ENCODE data around the gene OSBPL7. TPM values are rescaled to one million over a fixed set of nuclear protein-coding genes. Genes with fewer than 3 reads are reported as not detected.

OSBPL7 gene
- polyA plus RNA-seq, 3 donors = 1.6 to 17.3 (median 1.6) TPM

- Histone ChIP-seq H3K27ac (ENCODE audit: low read depth in 1 of 2, low read length in 2 of 2) (no peak overlapping the region), H3K4me3 (replicated peaks in 1 of 3; ENCODE audit: low read depth in 2 of 3, low read length in 3 of 3) (no peak overlapping the region), H3K27me3 (ENCODE audit: control insufficient read depth in 2 of 2, insufficient read depth in 2 of 2, low read length in 2 of 2) (no peaks in the 10 kb centered on the region), H3K36me3 (replicated peaks in 1 of 2; ENCODE audit: control insufficient read depth in 1 of 2, insufficient read depth in 2 of 2, low read length in 2 of 2) (no peaks in the 10 kb centered on the region), H3K9me3 (replicated peaks in 1 of 2; ENCODE audit: control insufficient read depth in 1 of 2, insufficient read depth in 1 of 2, low read length in 2 of 2) (no peaks in the 10 kb centered on the region), H4K20me1 (ENCODE audit: insufficient read depth, low read length) (no peaks in the 10 kb centered on the region), H3K79me2 (ENCODE audit: insufficient read depth, low read length) (no peaks in the 10 kb centered on the region), H3K4me1 (ENCODE audit: control insufficient read depth in 1 of 2, insufficient read depth in 2 of 2, low read length in 2 of 2) (no peaks in the 10 kb centered on the region), H3K4me2 (replicated peaks; ENCODE audit: extremely low read depth, low read length, poor library complexity, severe bottlenecking) (no peak overlapping the region), H3K9ac (ENCODE audit: insufficient read depth, low read length, poor library complexity, severe bottlenecking) (no peak overlapping the region), H2AFZ (ENCODE audit: insufficient read depth, low read depth, low read length, poor library complexity, severe bottlenecking) (peak overlapping the region; percentile 51)
- H3K36me3 Mint-ChIP-seq = no peaks in the 10 kb centered on the region
- DNase-seq = no peak
- peaks cover 12% of the 10 kb centered on the region for H3K4me1 Mint-ChIP-seq
- 76% methylated on average over 6 of the region's 7 CpGs for WGBS (ENCODE audit: insufficient coverage)
- intact Hi-C loops (cut with micrococcal nuclease) = no loop called here
- H3K9me3 Mint-ChIP-seq = no peaks in the 10 kb centered on the region
- no peak overlapping the region for H3K4me3 Mint-ChIP-seq
- TF ChIP-seq, protein P1, sequence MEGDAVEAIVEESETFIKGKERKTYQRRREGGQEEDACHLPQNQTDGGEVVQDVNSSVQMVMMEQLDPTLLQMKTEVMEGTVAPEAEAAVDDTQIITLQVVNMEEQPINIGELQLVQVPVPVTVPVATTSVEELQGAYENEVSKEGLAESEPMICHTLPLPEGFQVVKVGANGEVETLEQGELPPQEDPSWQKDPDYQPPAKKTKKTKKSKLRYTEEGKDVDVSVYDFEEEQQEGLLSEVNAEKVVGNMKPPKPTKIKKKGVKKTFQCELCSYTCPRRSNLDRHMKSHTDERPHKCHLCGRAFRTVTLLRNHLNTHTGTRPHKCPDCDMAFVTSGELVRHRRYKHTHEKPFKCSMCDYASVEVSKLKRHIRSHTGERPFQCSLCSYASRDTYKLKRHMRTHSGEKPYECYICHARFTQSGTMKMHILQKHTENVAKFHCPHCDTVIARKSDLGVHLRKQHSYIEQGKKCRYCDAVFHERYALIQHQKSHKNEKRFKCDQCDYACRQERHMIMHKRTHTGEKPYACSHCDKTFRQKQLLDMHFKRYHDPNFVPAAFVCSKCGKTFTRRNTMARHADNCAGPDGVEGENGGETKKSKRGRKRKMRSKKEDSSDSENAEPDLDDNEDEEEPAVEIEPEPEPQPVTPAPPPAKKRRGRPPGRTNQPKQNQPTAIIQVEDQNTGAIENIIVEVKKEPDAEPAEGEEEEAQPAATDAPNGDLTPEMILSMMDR (IDR thresholded peaks at IDR 0.05) = no peak
- H3K27me3 Mint-ChIP-seq (ENCODE audit: low read depth in 3 of 3) = peaks cover 13 to 24% (median 15%) of the 10 kb centered on the region in 3 donors
- H3K27ac Mint-ChIP-seq = peak overlapping the region in 1 of 7 donors; percentile 19
Measured at GRCh38 chr17:47862621-47863440, 41.2 kb upstream of the OSBPL7 start.

DNA sequence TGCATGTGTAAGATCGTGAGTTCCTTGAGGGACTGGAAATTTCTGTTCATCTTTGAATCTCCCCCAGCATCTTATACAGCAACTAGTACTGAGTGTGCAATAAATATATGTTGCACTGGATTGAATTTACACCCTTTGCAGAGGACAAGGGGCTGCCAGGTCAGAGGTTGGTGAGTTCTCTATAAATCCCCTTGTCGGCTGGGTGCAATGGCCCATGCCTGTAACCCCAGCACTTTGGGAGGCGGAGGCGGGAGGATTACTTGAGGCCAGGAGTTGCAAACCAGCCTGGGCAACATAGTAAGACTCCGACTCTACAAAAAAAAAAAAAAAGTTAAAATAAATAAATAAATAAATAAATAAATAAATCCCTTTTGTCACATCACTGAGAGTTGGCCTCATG lies 38.8 kb upstream of the OSBPL7 start:
- no peak for DNase-seq
- no peaks in the 10 kb centered on the region for H3K4me1 ChIP-seq (ENCODE audit: control insufficient read depth in 1 of 2, insufficient read depth in 2 of 2, low read length in 2 of 2)
- no peaks in the 10 kb centered on the region for H3K9me3 ChIP-seq (replicated peaks in 1 of 2; ENCODE audit: control insufficient read depth in 1 of 2, insufficient read depth in 1 of 2, low read length in 2 of 2)
- no peaks in the 10 kb centered on the region for H3K36me3 ChIP-seq (replicated peaks in 1 of 2; ENCODE audit: control insufficient read depth in 1 of 2, insufficient read depth in 2 of 2, low read length in 2 of 2)
- Mint-ChIP-seq H3K4me3 (no peak overlapping the region), H3K27ac (no peak overlapping the region), H3K4me1 (peaks cover 14% of the 10 kb centered on the region), H3K36me3 (no peaks in the 10 kb centered on the region), H3K9me3 (peaks cover 0 to under 1% (median 0%) of the 10 kb centered on the region in 7 donors), H3K27me3 (ENCODE audit: low read depth in 3 of 3) (peaks cover 9 to 25% (median 15%) of the 10 kb centered on the region in 3 donors)
- peaks cover 0 to 6% of the 10 kb centered on the region in 2 donors for H3K27me3 ChIP-seq (ENCODE audit: control insufficient read depth in 2 of 2, insufficient read depth in 2 of 2, low read length in 2 of 2)
- no peak overlapping the region for H3K9ac ChIP-seq (ENCODE audit: insufficient read depth, low read length, poor library complexity, severe bottlenecking)
- no peaks in the 10 kb centered on the region for H4K20me1 ChIP-seq (ENCODE audit: insufficient read depth, low read length)
- no CpG with 5 or more reads among the region's 5 CpGs for WGBS (ENCODE audit: insufficient coverage)
- no peak overlapping the region for H2AFZ ChIP-seq (ENCODE audit: insufficient read depth, low read depth, low read length, poor library complexity, severe bottlenecking)
- H3K27ac ChIP-seq (ENCODE audit: low read depth in 1 of 2, low read length in 2 of 2) = no peak overlapping the region
- H3K79me2 ChIP-seq (ENCODE audit: insufficient read depth, low read length) = no peaks in the 10 kb centered on the region
- H3K4me2 ChIP-seq (replicated peaks; ENCODE audit: extremely low read depth, low read length, poor library complexity, severe bottlenecking) = no peak overlapping the region
- intact Hi-C loops (cut with micrococcal nuclease) = no loop called here
- TF ChIP-seq, protein P1 (IDR thresholded peaks at IDR 0.05) = no peak
- H3K4me3 ChIP-seq (replicated peaks in 1 of 3; ENCODE audit: low read depth in 2 of 3, low read length in 3 of 3) = no peak overlapping the region
